MCF 10A (cell line): ENCODE results near the gene GRM7. TPM values are rescaled to one million over a fixed set of nuclear protein-coding genes. Genes with fewer than 3 reads are reported as not detected.

Experiments
- BruUV-seq: library from RNA; stranded (reverse); fragments of 400-500 nt; replicated peaks from 2 replicates; lab custom pipeline; 2021; lab: Mats Ljungman, UMichigan
- CTCF ChIA-PET: fragments of 300-600 bp; sonication (Branson Sonifier 250); formaldehyde crosslinking; extraction: SDS; loops from one replicate; lab custom pipeline; 2021; ENCODE audit warnings: antibody characterized with exemption, inconsistent platforms; lab: Yijun Ruan, JAX
- POLR2A ChIA-PET: fragments of 300-600, 350-650 bp; sonication (Branson Sonifier 250); formaldehyde crosslinking; extraction: SDS; loops from one replicate; lab custom pipeline; 2020; ENCODE audit warnings: antibody characterized with exemption, inconsistent platforms; lab: Yijun Ruan, JAX
- DNase-seq: peaks from one replicate; pipeline ENCODE4 v3.0.0-alpha.2; 2018; ENCODE audit not compliant: unreplicated experiment
- H3K27ac Mint-ChIP-seq: one replicate; pipeline ENCODE4 v1.8.0; 2022; ENCODE audit warnings: mild to moderate bottlenecking, low read depth, mixed read lengths; ENCODE audit not compliant: unreplicated experiment
- H3K27me3 Mint-ChIP-seq: one replicate; pipeline ENCODE4 v1.8.0; 2022; ENCODE audit warnings: mixed read lengths; ENCODE audit not compliant: insufficient read depth, unreplicated experiment
- H3K36me3 Mint-ChIP-seq: one replicate; pipeline ENCODE4 v1.8.0; 2022; ENCODE audit warnings: mild to moderate bottlenecking, moderate library complexity, mixed read lengths; ENCODE audit not compliant: insufficient read depth, unreplicated experiment
- H3K4me1 Mint-ChIP-seq: one replicate; pipeline ENCODE4 v1.8.0; 2022; ENCODE audit warnings: mixed read lengths; ENCODE audit not compliant: insufficient read depth, unreplicated experiment
- H3K4me3 Mint-ChIP-seq: one replicate; pipeline ENCODE4 v1.8.0; 2022; ENCODE audit warnings: mild to moderate bottlenecking, moderate library complexity, mixed read lengths; ENCODE audit not compliant: unreplicated experiment
- H3K9me3 Mint-ChIP-seq: one replicate; pipeline ENCODE4 v1.8.0; 2022; ENCODE audit warnings: mixed read lengths; ENCODE audit not compliant: unreplicated experiment
- intact Hi-C: fragments of 100-400 bp; cut with micrococcal nuclease; formaldehyde crosslinking; loops from 2 replicates; pipeline ENCODE4 v1.14.1; 2022
- total RNA-seq: library from RNA; stranded (reverse); gene quantifications from 2 replicates; pipeline ENCODE4 v1.2.3, GENCODE V29; 2022
- TF ChIP-seq, protein P1 (sequence below): fragments of 200-600 bp; IDR thresholded peaks from one replicate; pipeline ENCODE4 v1.8.0; 2022; ENCODE audit warnings: antibody characterized with exemption, mild to moderate bottlenecking; ENCODE audit not compliant: unreplicated experiment

Gene GRM7
- total RNA-seq, 1 experiment from 2014 or later, result not detected

DNA sequence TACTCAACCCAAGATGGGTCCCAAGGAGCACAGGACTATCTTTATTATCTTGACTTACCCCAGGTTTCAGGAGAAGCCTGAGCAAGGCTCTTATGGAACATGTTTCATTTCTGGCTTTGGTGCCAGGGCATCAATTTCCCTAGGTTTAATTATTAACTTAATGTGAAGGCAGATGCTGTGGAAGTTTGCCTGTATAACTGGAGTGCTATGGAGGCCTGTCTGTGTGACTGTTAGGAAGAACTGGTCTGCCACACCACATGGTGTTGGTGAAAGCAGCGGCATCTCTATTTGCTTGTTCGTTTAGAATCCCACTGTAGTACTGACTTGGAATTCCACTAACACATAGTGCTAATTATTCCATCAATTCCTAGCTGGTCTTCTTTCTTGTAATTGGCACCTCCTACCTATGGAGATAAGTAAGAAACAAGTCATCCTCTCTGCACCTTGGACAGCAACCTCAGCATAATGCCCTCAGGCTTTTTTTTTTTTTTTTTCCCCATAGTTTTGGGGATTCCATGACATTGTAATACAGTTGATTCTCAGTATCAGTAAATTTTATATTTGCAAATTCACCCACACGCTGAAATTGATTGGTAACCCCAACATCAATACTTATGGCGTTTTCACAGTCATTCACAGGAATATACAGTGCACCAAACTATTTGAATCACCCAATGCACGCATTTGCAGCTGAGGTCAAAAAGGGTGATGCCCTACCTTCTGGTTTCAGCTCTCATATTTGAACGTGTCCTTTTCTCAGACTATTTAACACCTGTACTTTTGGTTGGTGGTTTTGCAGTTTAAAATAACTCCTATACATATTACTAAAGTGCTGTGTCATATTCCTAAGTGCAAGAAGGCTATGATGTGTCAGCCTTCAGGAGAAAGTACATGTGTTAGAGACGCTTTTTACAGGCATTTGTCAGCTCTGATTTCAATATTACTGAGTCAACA lies 867.9 kb downstream of the GRM7 start:
- no peak overlapping the region for H3K4me3 Mint-ChIP-seq
- CTCF ChIA-PET, result no interaction called here
- no peaks in the 10 kb centered on the region for H3K9me3 Mint-ChIP-seq
- peaks cover 5% of the 10 kb centered on the region for H3K4me1 Mint-ChIP-seq
- intact Hi-C loops, result no loop called here
- POLR2A ChIA-PET, result no interaction called here
- BruUV-seq, result no TSS peak
- H3K27me3 Mint-ChIP-seq, result no peaks in the 10 kb centered on the region
- no peak for DNase-seq
- no peak overlapping the region for H3K27ac Mint-ChIP-seq
- no peaks in the 10 kb centered on the region for H3K36me3 Mint-ChIP-seq
- TF ChIP-seq, protein P1, sequence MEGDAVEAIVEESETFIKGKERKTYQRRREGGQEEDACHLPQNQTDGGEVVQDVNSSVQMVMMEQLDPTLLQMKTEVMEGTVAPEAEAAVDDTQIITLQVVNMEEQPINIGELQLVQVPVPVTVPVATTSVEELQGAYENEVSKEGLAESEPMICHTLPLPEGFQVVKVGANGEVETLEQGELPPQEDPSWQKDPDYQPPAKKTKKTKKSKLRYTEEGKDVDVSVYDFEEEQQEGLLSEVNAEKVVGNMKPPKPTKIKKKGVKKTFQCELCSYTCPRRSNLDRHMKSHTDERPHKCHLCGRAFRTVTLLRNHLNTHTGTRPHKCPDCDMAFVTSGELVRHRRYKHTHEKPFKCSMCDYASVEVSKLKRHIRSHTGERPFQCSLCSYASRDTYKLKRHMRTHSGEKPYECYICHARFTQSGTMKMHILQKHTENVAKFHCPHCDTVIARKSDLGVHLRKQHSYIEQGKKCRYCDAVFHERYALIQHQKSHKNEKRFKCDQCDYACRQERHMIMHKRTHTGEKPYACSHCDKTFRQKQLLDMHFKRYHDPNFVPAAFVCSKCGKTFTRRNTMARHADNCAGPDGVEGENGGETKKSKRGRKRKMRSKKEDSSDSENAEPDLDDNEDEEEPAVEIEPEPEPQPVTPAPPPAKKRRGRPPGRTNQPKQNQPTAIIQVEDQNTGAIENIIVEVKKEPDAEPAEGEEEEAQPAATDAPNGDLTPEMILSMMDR, result no peak

DNA sequence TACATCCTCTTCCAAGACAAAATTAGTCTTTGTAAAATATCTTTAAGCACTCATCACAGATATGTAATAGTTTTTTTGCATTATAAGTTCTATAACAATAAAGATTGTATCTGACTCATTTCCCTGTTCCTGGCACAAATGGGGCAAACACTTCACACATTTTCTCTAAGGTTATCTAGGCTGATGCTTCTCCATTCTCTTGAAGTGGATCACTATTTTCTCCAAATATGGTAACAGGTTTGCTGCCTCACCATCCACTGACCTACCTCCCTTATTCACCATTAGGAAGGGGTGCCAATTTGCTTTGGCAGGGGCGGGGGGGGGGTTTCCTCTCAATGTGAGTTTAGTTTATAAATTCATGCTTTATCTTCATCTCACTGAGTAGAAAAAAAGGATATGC lies 873.0 kb downstream of the GRM7 start:
- no peaks in the 10 kb centered on the region for H3K9me3 Mint-ChIP-seq
- TF ChIP-seq, protein P1, result no peak
- CTCF ChIA-PET, result no interaction called here
- no peaks in the 10 kb centered on the region for H3K27me3 Mint-ChIP-seq
- POLR2A ChIA-PET, result interaction anchor here (0.7 kb wide), 1 partner anchor 135 kb away, joined by 4 read pairs; no protein-coding TSS in a partner anchor
- peaks cover 18% of the 10 kb centered on the region for H3K4me1 Mint-ChIP-seq
- H3K4me3 Mint-ChIP-seq, result no peak overlapping the region
- peaks cover 5% of the 10 kb centered on the region for H3K36me3 Mint-ChIP-seq
- H3K27ac Mint-ChIP-seq, result no peak overlapping the region
- no peak for DNase-seq
- BruUV-seq, result no TSS peak
- intact Hi-C loops, result no loop called here

DNA sequence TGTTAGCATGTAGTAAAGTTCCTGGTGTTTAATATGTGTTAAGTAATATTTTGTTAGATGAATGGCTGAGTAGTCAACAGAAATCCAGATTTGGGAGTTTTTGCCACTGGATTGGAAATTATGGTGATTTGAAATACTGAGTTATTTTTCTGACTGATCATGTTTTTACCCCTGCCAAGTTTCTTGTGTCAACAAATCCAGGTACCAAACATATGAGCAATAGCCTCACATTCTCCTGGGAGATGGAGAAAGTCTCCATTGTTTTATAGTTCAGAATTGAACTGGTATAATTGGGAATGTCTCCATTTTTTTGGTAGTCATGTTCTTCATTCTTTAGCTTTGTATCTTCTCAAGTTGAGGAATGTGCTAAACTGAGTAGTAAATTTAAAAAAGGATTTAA lies 873.5 kb downstream of the GRM7 start:
- Mint-ChIP-seq H3K36me3 (peaks cover 5% of the 10 kb centered on the region), H3K9me3 (no peaks in the 10 kb centered on the region), H3K27me3 (no peaks in the 10 kb centered on the region), H3K27ac (peak overlapping the region; percentile 70), H3K4me1 (peaks cover 18% of the 10 kb centered on the region), H3K4me3 (no peak overlapping the region)
- intact Hi-C loops, result no loop called here
- TF ChIP-seq, protein P1, result no peak
- BruUV-seq, result no TSS peak
- POLR2A ChIA-PET, result interaction anchor here (0.7 to 1.1 kb wide), 3 partner anchors 9 to 135 kb away, joined by 4 to 6 read pairs (median 5); no protein-coding TSS in a partner anchor
- CTCF ChIA-PET, result no interaction called here
- peak; percentile 31 for DNase-seq

DNA sequence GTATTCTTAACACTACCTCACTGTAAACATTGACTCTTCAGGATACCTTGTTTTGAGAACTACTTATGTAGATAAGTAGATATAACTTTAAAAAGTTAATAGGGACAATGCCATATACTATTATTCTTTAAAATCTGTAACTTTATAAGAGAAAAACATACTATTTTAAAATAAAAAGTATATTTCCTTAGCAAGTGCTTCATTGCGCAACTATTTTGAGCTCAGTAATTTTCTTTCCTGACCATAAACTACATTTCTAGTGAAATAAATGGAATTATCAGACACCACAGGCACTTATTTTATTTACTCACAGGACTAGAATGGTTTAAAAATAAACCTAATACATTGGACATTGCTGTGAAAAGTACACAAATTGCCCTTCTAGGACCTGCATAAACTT lies 876.3 kb downstream of the GRM7 start:
- Mint-ChIP-seq H3K36me3 (peaks cover 5% of the 10 kb centered on the region), H3K27ac (no peak overlapping the region), H3K27me3 (no peaks in the 10 kb centered on the region), H3K4me1 (peaks cover 18% of the 10 kb centered on the region), H3K4me3 (no peak overlapping the region), H3K9me3 (no peaks in the 10 kb centered on the region)
- POLR2A ChIA-PET, result interaction anchor here (1.2 kb wide), 1 partner anchor 9 kb away, joined by 5 read pairs; no protein-coding TSS in a partner anchor
- CTCF ChIA-PET, result interaction anchor here (0.5 to 0.6 kb wide), 2 partner anchors 67 to 1223 kb away, joined by 3 to 4 read pairs; no protein-coding TSS in a partner anchor
- no peak for DNase-seq
- BruUV-seq, result no TSS peak
- intact Hi-C loops, result no loop called here
- TF ChIP-seq, protein P1, result no peak
